Pancreas (tissue), 10 donors: ENCODE measurements around the gene SOWAHA. TPM values are rescaled to one million over a fixed set of nuclear protein-coding genes. Genes with fewer than 3 reads are reported as not detected.

Experiments used
- ATAC-seq, 4 donors: fragments of 200-7000 bp; cut with Tn5 transposase; one replicate each; pipeline versions ENCODE4 v1.8.0 to v1.9.1; 2020; ENCODE audit warnings: mild to moderate bottlenecking in 4 of 4, moderate library complexity in 4 of 4
- DNase-seq, 6 donors: peaks; one replicate each; pipeline ENCODE4 v3.0.0-alpha.2; 2020
- FAIRE-seq: peaks from 2 replicates; lab custom pipeline; 2012; peaks lifted over from hg19 to GRCh38; lab: Jason Lieb, UNC
- H3K27ac ChIP-seq, 4 donors: fragments of 200-600 bp; sonication (generic); 1 replicate in 3 of 4; 2 replicates in 1 of 4; pipeline versions ENCODE4 v1.5.0 to v1.8.0; 2020
- H3K27me3 ChIP-seq, 4 donors: fragments of 200-600 bp; one replicate each; pipeline ENCODE4 v1.8.0; 2021
- H3K36me3 ChIP-seq, 3 donors: fragments of 200-600 bp; sonication (generic) in 1 of 3; one replicate each; pipeline versions ENCODE4 v1.5.0 to v1.8.0; 2020 to 2021
- H3K4me1 ChIP-seq, 3 donors: fragments of 200-600 bp; one replicate each; pipeline ENCODE4 v1.8.0; 2021
- H3K4me3 ChIP-seq, 4 donors: fragments of 200-600 bp; sonication (generic) in 2 of 4; one replicate each; pipeline versions ENCODE4 v1.5.0 to v1.8.0; 2020 to 2021
- H3K9me3 ChIP-seq, 4 donors: fragments of 200-600 bp; one replicate each; pipeline ENCODE4 v1.8.0; 2021
- WGBS, 2 donors: extraction: QIAGEN DNeasy Blood & Tissue Kit; methylation state at CpG; one replicate each; pipeline ENCODE4 v1.1.7; 2013; 5-methylcytosine and 5-hydroxymethylcytosine counted together
- intact Hi-C, 3 donors: fragments of 100-400 bp; cut with DNase I; formaldehyde crosslinking; loops; one replicate each; pipeline versions ENCODE4 v1.11.1 to v1.14.2; 2022
- polyA plus RNA-seq, 2 donors: library from polyadenylated mRNA; stranded (reverse); fragments of 200-250 nt; gene quantifications; one replicate each; pipeline ENCODE4 v1.2.3, GENCODE V29; 2013
- total RNA-seq, 6 donors: library from RNA; stranded (reverse); fragmentation: NEBNext Ultra II Directional in 4 of 6; extraction: Animal tissue kit (Norgen Biotek cat#: 25700) in 4 of 6; gene quantifications; one replicate each; pipeline versions ENCODE4 v1.2.1 to v1.2.4, GENCODE V29; 2021 to 2023
- TF ChIP-seq, protein P1 (sequence below), 4 donors: fragments of 200-600 bp; sonication (generic) in 3 of 4; IDR thresholded peaks; one replicate each; pipeline versions ENCODE4 v1.5.0 to v1.8.0; 2021; ENCODE audit warnings: antibody characterized with exemption in 4 of 4
- donor health status: healthy with polysubstance abuse.
- donor health status: DM: no; HTN: no; CAD: no; lungs with moderate emphysema.
- donor health status: DM: no; HTN: no; CAD: no.
- donor health status: control.
- donor health status: control.
- donor health status: Bipolar disorder and iron deficiency.
- donor health status: DM: yes; HTN: yes; CAD: no.
- donor health status: DM: no; HTN: no; CAD: no.
- donor health status: DM: no; HTN: no; CAD: no.
- donor health status: DM: yes; HTN: yes; CAD: no.

Gene SOWAHA
- total and polyA plus RNA-seq, 8 donors, result 1.4 to 5.0 (median 1.9) TPM

DNA sequence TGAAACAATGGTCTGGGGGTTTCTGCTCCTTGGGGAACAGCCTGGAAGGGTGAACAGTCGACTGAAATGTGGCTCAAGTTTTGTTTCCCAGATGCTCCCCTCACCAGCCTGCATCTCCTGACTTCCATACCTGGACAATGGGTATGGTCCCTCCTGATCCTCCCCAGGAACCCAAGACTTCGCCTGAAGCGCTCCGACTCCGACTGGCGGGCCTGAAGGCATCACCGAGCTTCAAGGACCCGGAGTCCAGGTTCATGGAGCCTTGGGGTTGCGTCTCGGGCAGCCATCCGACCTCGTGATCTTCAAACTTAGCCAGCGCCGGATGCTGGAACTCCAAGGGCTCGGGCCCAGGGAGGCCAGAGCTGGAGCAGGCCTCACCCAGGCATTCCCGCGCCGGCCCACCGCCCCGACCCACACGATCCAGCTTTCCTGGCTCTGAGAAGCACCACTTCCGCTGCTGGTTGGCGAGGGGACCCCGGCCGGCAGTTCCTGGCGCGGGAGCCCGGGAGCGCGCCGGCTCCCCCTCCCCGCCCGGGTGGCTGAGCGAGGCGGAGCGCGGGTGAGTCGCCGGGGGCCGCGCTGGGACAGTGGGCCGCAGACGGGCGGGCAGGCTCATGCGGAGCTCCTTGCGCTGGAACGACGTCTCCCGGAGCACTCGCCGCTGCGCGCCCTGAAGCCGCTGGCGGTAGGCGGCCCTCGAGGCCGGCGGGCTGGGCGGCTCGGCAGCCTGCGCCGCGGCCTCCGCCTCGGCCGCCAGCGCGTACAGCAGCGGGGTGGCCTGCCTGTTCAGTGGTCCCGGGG is 12.1 kb downstream of the SOWAHA start:
- TF ChIP-seq, protein P1, sequence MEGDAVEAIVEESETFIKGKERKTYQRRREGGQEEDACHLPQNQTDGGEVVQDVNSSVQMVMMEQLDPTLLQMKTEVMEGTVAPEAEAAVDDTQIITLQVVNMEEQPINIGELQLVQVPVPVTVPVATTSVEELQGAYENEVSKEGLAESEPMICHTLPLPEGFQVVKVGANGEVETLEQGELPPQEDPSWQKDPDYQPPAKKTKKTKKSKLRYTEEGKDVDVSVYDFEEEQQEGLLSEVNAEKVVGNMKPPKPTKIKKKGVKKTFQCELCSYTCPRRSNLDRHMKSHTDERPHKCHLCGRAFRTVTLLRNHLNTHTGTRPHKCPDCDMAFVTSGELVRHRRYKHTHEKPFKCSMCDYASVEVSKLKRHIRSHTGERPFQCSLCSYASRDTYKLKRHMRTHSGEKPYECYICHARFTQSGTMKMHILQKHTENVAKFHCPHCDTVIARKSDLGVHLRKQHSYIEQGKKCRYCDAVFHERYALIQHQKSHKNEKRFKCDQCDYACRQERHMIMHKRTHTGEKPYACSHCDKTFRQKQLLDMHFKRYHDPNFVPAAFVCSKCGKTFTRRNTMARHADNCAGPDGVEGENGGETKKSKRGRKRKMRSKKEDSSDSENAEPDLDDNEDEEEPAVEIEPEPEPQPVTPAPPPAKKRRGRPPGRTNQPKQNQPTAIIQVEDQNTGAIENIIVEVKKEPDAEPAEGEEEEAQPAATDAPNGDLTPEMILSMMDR (IDR thresholded peaks at IDR 0.05), result no peak
- Histone ChIP-seq H3K27me3 (no peaks in the 10 kb centered on the region), H3K36me3 (peaks cover 0 to 7% (median 0%) of the 10 kb centered on the region in 3 donors), H3K4me1 (no peaks in the 10 kb centered on the region), H3K9me3 (no peaks in the 10 kb centered on the region), H3K27ac (no peak overlapping the region), H3K4me3 (no peak overlapping the region)
- DNase-seq, result peak in 2 of 6 donors; percentile 49 to 72
- no peak for FAIRE-seq
- 89 to 92% methylated on average over 61 to 71 of the region's 71 CpGs for WGBS, 2 donors
- ATAC-seq, result no peak
- intact Hi-C loops, result loop anchor here in 1 of 3 donors (10.0 kb wide), 2 partner anchors 60 to 300 kb away; no protein-coding TSS in a partner anchor

- Histone ChIP-seq H3K27ac (no peak overlapping the region), H3K27me3 (no peaks in the 10 kb centered on the region), H3K4me3 (no peak overlapping the region), H3K4me1 (no peaks in the 10 kb centered on the region), H3K9me3 (no peaks in the 10 kb centered on the region), H3K36me3 (peaks cover 0 to 7% (median 0%) of the 10 kb centered on the region in 3 donors)
- DNase-seq, result peak in 2 of 6 donors; percentile 59 to 74
- intact Hi-C loops, result loop anchor here in 1 of 3 donors (10.0 kb wide), 2 partner anchors 59 to 301 kb away; no protein-coding TSS in a partner anchor
- 87% methylated on average over 43 of the region's 43 CpGs for WGBS, 2 donors
- no peak for ATAC-seq
- TF ChIP-seq, protein P1 (IDR thresholded peaks at IDR 0.05), result no peak
- FAIRE-seq, result no peak
These were observed 12.8 kb downstream of the SOWAHA start for GRCh38 chr5:132825834-132826391.

DNA sequence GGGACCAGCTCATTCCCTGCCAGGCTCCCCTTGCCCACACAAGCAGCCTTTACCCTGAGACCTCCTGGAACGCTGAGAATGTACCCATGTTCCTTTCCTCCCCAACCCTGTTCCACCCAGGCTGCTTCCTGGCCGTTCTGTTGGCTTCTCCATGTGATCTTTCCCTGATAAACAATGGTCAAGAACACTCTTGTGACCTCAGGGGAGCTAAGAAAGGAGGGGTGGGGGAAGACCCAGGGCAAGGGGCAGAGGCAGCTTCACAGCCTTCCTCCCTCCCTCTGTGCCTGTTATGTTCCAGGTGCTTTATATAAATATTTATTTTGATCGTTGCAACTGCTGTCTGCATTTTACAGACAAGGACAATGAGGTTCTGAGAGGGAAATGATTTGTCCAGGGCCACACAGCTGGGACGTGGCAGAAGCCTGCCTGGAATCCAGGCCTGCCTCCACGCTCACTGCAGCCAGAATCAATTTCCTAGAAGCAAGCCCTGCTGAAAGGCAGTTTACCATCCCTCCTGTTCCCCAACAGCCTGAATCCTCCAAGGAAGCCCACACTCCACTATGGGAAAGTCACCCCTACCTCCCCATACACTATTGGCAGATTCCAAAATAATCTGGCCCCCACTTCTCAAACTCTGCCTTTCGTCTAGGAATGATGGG is 13.5 kb downstream of the SOWAHA start:
- no peaks in the 10 kb centered on the region for H3K4me1 ChIP-seq
- no peak for FAIRE-seq
- no peaks in the 10 kb centered on the region for H3K27me3 ChIP-seq
- TF ChIP-seq, protein P1 (IDR thresholded peaks at IDR 0.05), result no peak
- no peak for DNase-seq
- no peak overlapping the region for H3K4me3 ChIP-seq
- no peaks in the 10 kb centered on the region for H3K9me3 ChIP-seq
- no peak overlapping the region for H3K27ac ChIP-seq
- WGBS, 2 donors, result 64% methylated on average over 6 of the region's 6 CpGs
- intact Hi-C loops, result loop anchor here in 1 of 3 donors (10.0 kb wide), 2 partner anchors 58 to 302 kb away; no protein-coding TSS in a partner anchor
- peaks cover 0 to 7% (median 0%) of the 10 kb centered on the region in 3 donors for H3K36me3 ChIP-seq
- no peak for ATAC-seq

DNA sequence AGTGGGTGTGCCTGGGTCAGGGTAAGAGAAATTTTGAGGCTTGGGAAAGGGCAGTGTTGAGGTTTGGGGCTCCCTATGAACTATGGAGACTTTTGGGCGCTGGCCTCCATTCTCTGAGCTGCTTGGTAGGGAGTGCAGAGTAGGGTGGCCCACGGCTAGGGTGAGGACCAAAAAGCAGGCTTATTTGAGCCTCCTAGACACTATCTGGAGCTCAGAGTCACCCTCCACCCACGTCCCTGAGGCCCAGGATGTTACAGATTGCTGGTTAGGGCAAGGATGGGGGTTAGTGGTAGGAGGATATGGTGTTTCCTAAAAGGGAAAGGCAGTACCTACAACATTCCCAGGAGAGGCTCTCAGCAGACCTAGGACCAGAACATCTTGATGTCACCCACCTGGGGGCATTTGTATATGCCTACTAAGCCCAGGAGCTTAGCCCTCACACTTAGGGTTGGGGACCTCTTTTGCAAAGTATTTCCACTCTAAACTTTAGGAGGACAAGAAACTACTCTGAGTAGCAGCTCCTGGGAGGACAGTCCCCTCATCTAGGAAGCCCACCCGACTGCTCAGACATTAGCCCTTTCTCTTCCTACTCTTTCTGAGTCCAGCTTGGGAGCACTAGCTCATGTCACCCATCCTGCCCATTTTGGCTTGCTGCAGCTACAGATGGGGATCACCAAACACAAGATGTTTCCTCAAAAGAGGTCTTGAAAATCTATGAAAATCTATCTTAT is 15.0 kb downstream of the SOWAHA start:
- 85 to 86% methylated on average over 4 of the region's 4 CpGs for WGBS, 2 donors
- Histone ChIP-seq H3K27me3 (no peaks in the 10 kb centered on the region), H3K4me3 (no peak overlapping the region), H3K36me3 (peaks cover 0 to 7% (median 0%) of the 10 kb centered on the region in 3 donors), H3K9me3 (no peaks in the 10 kb centered on the region), H3K27ac (no peak overlapping the region), H3K4me1 (no peaks in the 10 kb centered on the region)
- intact Hi-C loops, result loop anchor here in 1 of 3 donors (10.0 kb wide), 2 partner anchors 57 to 303 kb away; no protein-coding TSS in a partner anchor
- no peak for ATAC-seq
- FAIRE-seq, result no peak
- TF ChIP-seq, protein P1 (IDR thresholded peaks at IDR 0.05), result no peak
- DNase-seq, result no peak
